KG1 (cell line): Measurements from ENCODE around the gene FOCAD.

Experiments
- DNase-seq: peaks from one replicate; lab custom pipeline; 2025; lab: John Stamatoyannopoulos, UW

Gene FOCAD

GRCh38 chr9:20729523-20729922, 45.5 kb downstream of the FOCAD start:
- DNase-seq = no peak

- DNase-seq = no peak
These were observed 48.1 kb downstream of the FOCAD start for GRCh38 chr9:20732118-20732517.

- no peak for DNase-seq
These were observed 50.2 kb downstream of the FOCAD start for GRCh38 chr9:20734275-20734674.

GRCh38 chr9:20740304-20740703, 56.2 kb downstream of the FOCAD start:
- no peak for DNase-seq

GRCh38 chr9:20740929-20741582, 57.0 kb downstream of the FOCAD start:
- DNase-seq = no peak

- DNase-seq = no peak
These were observed 58.8 kb downstream of the FOCAD start for GRCh38 chr9:20742833-20743232.

- no peak for DNase-seq
These were observed 60.1 kb downstream of the FOCAD start for GRCh38 chr9:20744036-20744630.

GRCh38 chr9:20746967-20747366, 62.9 kb downstream of the FOCAD start:
- no peak for DNase-seq

GRCh38 chr9:20749496-20750198, 65.6 kb downstream of the FOCAD start:
- DNase-seq = no peak

GRCh38 chr9:20753761-20754160, 69.7 kb downstream of the FOCAD start:
- no peak for DNase-seq

- no peak for DNase-seq
These were observed 70.5 kb downstream of the FOCAD start for GRCh38 chr9:20754556-20754955.

- no peak for DNase-seq
These were observed 76.3 kb downstream of the FOCAD start for GRCh38 chr9:20760246-20760891.

- no peak for DNase-seq
These were observed 86.9 kb downstream of the FOCAD start for GRCh38 chr9:20770947-20771346.

GRCh38 chr9:20771729-20772128, 87.7 kb downstream of the FOCAD start:
- DNase-seq = no peak

GRCh38 chr9:20775683-20776082, 91.6 kb downstream of the FOCAD start:
- no peak for DNase-seq

GRCh38 chr9:20781092-20781491, 97.0 kb downstream of the FOCAD start:
- no peak for DNase-seq

GRCh38 chr9:20782289-20782688, 98.2 kb downstream of the FOCAD start:
- DNase-seq = no peak

- DNase-seq = no peak
These were observed 99.3 kb downstream of the FOCAD start for GRCh38 chr9:20783057-20784038.

- DNase-seq = no peak
These were observed 100.1 kb downstream of the FOCAD start for GRCh38 chr9:20784196-20784595.

GRCh38 chr9:20786807-20787206, 102.7 kb downstream of the FOCAD start:
- DNase-seq = no peak

GRCh38 chr9:20788526-20789451, 104.7 kb downstream of the FOCAD start:
- DNase-seq = no peak
